Heart left ventricle (tissue), 13 donors: ENCODE results near the gene IGF2R.

Source experiments
- CTCF ChIP-seq, 12 donors: fragments of 200-600 bp; sonication (generic) in 4 of 12; IDR thresholded peaks; one replicate each; pipeline versions ENCODE4 v1.5.0 to v1.8.0; 2018 to 2022; ENCODE audit warnings: antibody characterized with exemption in 12 of 12, mild to moderate bottlenecking in 5 of 12
- POLR2A ChIP-seq, 2 donors: fragments of 450-650 bp; IDR thresholded peaks; one replicate each; pipeline ENCODE4 v1.6.1; 2017; ENCODE audit warnings: antibody characterized with exemption in 2 of 2, mild to moderate bottlenecking in 2 of 2, moderate library complexity in 2 of 2
- donor health status: ischemic (EF 13 %, LVEDD 7.1; RV severe dilation, severe dysfunction).
- donor health status: DM: no; HTN: yes; CAD: no.
- donor health status: DM: no; HTN: no; CAD: no.
- donor health status: ischemic (EF 25% LVEDD 6.9; RV normal size, moderate dysfunction).
- donor health status: ischemic (EF 25% LVEDD 5.7; RV mildly dilated, moderate dysfunction).
- donor health status: ischemic (EF 35%, LVEDD 5.7; RV mildly dilated, moderate dysfunction).
- donor health status: nonischemic (EF 11% LVEDD 7.7; RV severe dilation, severe dysfunction).
- donor health status: DM: yes; HTN: yes; CAD: no.
- donor health status: PGD.
- donor health status: ischemic (EF 29% LVEDD 5.4; RV normal size, mild dysfunction).
- donor health status: nonischemic (EF 23%, LVEDD 6.1; RV moderate dilation, normal function).

DNA sequence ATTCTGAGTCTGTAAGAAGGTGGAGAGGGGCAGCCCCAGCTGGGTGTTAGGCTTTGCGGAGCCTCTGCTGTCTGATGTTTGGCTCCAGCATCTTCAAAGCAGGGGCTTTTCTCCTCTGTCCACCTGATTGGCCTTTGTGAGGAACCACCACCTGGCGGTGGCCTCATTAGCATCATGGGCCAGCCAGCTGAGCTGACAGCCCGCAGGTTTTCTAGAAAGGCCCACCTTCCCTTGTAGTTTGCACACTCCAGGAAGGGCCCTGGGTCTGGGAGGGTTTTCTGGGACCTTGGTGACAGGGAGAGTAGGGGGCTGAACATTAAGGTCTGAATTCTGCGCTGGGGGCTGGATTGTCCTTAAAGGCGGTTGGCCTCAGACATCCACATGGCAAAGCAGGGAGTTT lies 11.6 kb downstream of the IGF2R start:
- TF ChIP-seq CTCF (IDR thresholded peaks at IDR 0.05) (no peak), POLR2A (IDR thresholded peaks at IDR 0.05) (no peak)
